Panc1 (cell line): ENCODE results near the gene ACOT8. TPM values are rescaled to one million over a fixed set of nuclear protein-coding genes. Genes with fewer than 3 reads are reported as not detected.
"Not testable (repeated sequence)": the region's sequence is repeated elsewhere in the genome, so short reads cannot be mapped to it uniquely, and the experiment has no call there.

ENCODE experiments used
- ATAC-seq: fragments of 200-7000 bp; cut with Tn5 transposase; 2 replicates; pipeline ENCODE4 v1.9.1; 2020; ENCODE audit warnings: mild to moderate bottlenecking, moderate library complexity
- BruUV-seq: library from RNA; stranded (reverse); fragments of 400-500 nt; replicated peaks from 2 replicates; lab custom pipeline; 2021; lab: Mats Ljungman, UMichigan
- CTCF ChIA-PET: fragments of 300-600 bp; sonication (Branson Sonifier 250); formaldehyde crosslinking; loops from one replicate; lab custom pipeline; 2022; ENCODE audit warnings: antibody characterized with exemption; lab: Charles Lee
- POLR2A ChIA-PET: fragments of 300-600 bp; sonication (Branson Sonifier 250); formaldehyde crosslinking; loops from one replicate; lab custom pipeline; 2022; ENCODE audit warnings: antibody characterized with exemption; lab: Charles Lee
- DNase-seq: peaks from one replicate; pipeline ENCODE4 v3.0.0-alpha.2; 2010; ENCODE audit warnings: low read depth, low spot score
- H3K27ac ChIP-seq: 2 replicates; pipeline ENCODE4 v1.5.1; 2011; ENCODE audit warnings: mild to moderate bottlenecking, low read length, inconsistent platforms
- H3K27me3 ChIP-seq: fragments of 200-500 bp; sonication (Bioruptor generic); 2 replicates; pipeline ENCODE4 v1.6.0; 2014; ENCODE audit warnings: low read length, inconsistent platforms; ENCODE audit not compliant: control insufficient read depth, insufficient read depth
- H3K36me3 ChIP-seq: fragments of 200-500 bp; sonication (Bioruptor generic); 2 replicates; pipeline ENCODE4 v1.5.1; 2014; ENCODE audit warnings: inconsistent platforms, mild to moderate bottlenecking, low read length, moderate library complexity; ENCODE audit not compliant: control insufficient read depth, insufficient read depth
- H3K4me1 ChIP-seq: 2 replicates; pipeline ENCODE4 v1.5.1; 2011; ENCODE audit warnings: inconsistent platforms, mild to moderate bottlenecking, low read length, moderate library complexity; ENCODE audit not compliant: control insufficient read depth, insufficient read depth
- H3K4me3 ChIP-seq, 2 experiments: 2 replicates each; pipeline ENCODE4 v1.5.1; 2011 to 2012; ENCODE audit warnings: low read depth in 2 of 2, low read length in 2 of 2, mild to moderate bottlenecking in 2 of 2, inconsistent platforms in 1 of 2, moderate library complexity in 1 of 2
- H3K9me3 ChIP-seq: fragments of 200-500 bp; sonication (Bioruptor generic); 2 replicates; pipeline ENCODE4 v1.5.1; 2014; ENCODE audit warnings: low read depth, mild to moderate bottlenecking, inconsistent platforms, low read length, moderate library complexity; ENCODE audit not compliant: control insufficient read depth, insufficient read depth
- CTCF ChIP-seq: fragments of 450-650 bp; IDR thresholded peaks from 2 replicates; pipeline ENCODE4 v1.5.1; 2017; ENCODE audit warnings: mild to moderate bottlenecking
- POLR2AphosphoS5 ChIP-seq: IDR thresholded peaks from 2 replicates; pipeline ENCODE4 v1.6.1; 2012; ENCODE audit warnings: mild to moderate bottlenecking, low read depth, low read length, moderate library complexity
- REST ChIP-seq, 2 experiments: IDR thresholded peaks; 2 replicates each; pipeline ENCODE4 v1.6.1; 2011 to 2012; ENCODE audit warnings: low read depth in 2 of 2, control low read depth in 1 of 2, low read length in 1 of 2, mild to moderate bottlenecking in 1 of 2, moderate library complexity in 1 of 2; ENCODE audit not compliant: insufficient read depth in 1 of 2
- SIN3A ChIP-seq: IDR thresholded peaks from 2 replicates; pipeline ENCODE4 v1.6.1; 2012; ENCODE audit warnings: low read depth, mild to moderate bottlenecking, low read length, moderate library complexity, borderline replicate concordance; ENCODE audit not compliant: insufficient read depth
- TCF7L2 ChIP-seq: IDR thresholded peaks from 2 replicates; pipeline ENCODE4 v1.6.1; 2011; ENCODE audit warnings: mild to moderate bottlenecking, low read depth, low read length, inconsistent platforms
- in situ Hi-C: cut with HindIII; loops from 2 replicates; pipeline ENCODE4 v1.10.0; 2016; ENCODE audit warnings: low sequenced_read_pairs, low pct_unique_long_range_greater_than_20kb
- intact Hi-C: fragments of 100-400 bp; cut with micrococcal nuclease; formaldehyde crosslinking; loops from one replicate; pipeline ENCODE4 v1.10.0; 2022; ENCODE audit not compliant: unreplicated experiment
- total RNA-seq: library from RNA; stranded (reverse); gene quantifications from one replicate; pipeline ENCODE4 v1.2.1, GENCODE V29; 2021; ENCODE audit not compliant: unreplicated experiment

ACOT8 gene
- total RNA-seq, 1 experiment from 2014 or later, result 21.1 TPM

DNA sequence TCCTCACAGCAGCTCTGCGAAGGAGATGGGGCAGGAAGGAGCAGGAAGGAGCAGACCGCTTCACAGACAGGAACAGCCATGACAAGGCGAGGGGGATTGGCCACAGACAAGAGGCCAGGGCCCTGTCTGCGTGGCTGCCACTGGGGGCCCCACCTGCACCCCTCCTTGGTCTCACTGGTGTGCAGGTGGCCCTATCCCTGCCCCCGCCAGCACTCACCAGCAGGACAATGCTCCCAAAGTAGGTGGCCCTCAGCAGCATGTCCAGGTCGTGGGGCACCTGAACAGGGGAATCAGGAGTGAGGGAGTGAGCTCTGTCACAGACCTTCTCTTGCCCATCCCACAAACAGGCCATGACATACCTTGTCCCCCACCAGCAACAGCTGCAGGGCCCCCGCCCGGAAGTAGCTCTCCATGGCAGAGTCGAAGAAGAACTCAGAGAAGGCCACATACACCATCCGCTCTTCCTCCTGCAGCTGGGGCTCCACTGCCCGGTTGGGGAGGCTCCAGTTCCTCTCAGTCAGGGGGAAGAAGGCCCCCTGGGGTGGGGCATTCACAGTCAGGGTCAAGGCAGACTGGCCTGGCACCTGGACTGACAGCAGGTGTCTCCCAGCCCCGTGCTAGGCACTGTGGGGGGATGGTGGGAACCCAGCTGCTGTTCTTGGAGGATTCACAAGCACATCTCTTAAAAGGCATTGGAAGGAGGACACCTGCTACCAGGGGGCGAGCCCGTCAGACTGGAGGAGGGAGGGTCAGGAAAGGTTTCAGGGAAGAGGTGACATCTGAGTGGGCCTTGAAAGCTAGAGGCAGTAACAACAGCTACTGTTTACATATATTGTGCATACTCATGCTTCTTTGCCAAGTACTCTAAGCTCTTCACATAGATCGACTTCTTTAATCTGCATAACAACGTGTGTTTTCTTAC lies 47.7 kb upstream of the ACOT8 start:
- Histone ChIP-seq H3K36me3 (no peaks in the 10 kb centered on the region), H3K9me3 (no peaks in the 10 kb centered on the region), H3K27me3 (no peaks in the 10 kb centered on the region), H3K4me3 (no peak overlapping the region), H3K27ac (no peak overlapping the region), H3K4me1 (peaks cover 4% of the 10 kb centered on the region)
- ChIA-PET CTCF (interaction anchor here (0.5 to 1.5 kb wide), 2 partner anchors 12 to 53 kb away, joined by 3 to 4 read pairs; no protein-coding TSS in a partner anchor), POLR2A (interaction anchor here (0.5 to 1.1 kb wide), 2 partner anchors 20 to 30 kb away, joined by 6 to 14 read pairs; no protein-coding TSS in a partner anchor)
- no peak for DNase-seq
- BruUV-seq, result no TSS peak
- in situ Hi-C loops (no loop called here), intact Hi-C loops (no loop called here)
- no peak for ATAC-seq
- TF ChIP-seq REST (IDR thresholded peaks at IDR 0.05; ENCODE audit: insufficient read depth in 1 of 2, low read depth in 2 of 2, low read length in 1 of 2) (no peak), SIN3A (no peak), CTCF (no peak), POLR2AphosphoS5 (no peak), TCF7L2 (no peak)

- TF ChIP-seq REST (IDR thresholded peaks at IDR 0.05; ENCODE audit: insufficient read depth in 1 of 2, low read depth in 2 of 2, low read length in 1 of 2), result no peak
- TF ChIP-seq TCF7L2, result no peak
- TF ChIP-seq SIN3A, result no peak
- TF ChIP-seq CTCF, result no peak
- ATAC-seq (no peak), DNase-seq (no peak)
- POLR2A ChIA-PET, result no interaction called here
- no peak overlapping the region for H3K27ac ChIP-seq
- BruUV-seq, result no TSS peak
- in situ Hi-C loops, result no loop called here
- intact Hi-C loops, result no loop called here
- H3K27me3 ChIP-seq, result no peaks in the 10 kb centered on the region
- CTCF ChIA-PET, result interaction anchor here (0.6 to 0.7 kb wide), 2 partner anchors 36 to 67 kb away, joined by 4 to 5 read pairs; no protein-coding TSS in a partner anchor
- no peaks in the 10 kb centered on the region for H3K4me1 ChIP-seq
- H3K36me3 ChIP-seq, result no peaks in the 10 kb centered on the region
- no peak overlapping the region for H3K4me3 ChIP-seq
- no peaks in the 10 kb centered on the region for H3K9me3 ChIP-seq
Measured at GRCh38 chr20:45902199-45902701, 45.1 kb upstream of the ACOT8 start.

DNA sequence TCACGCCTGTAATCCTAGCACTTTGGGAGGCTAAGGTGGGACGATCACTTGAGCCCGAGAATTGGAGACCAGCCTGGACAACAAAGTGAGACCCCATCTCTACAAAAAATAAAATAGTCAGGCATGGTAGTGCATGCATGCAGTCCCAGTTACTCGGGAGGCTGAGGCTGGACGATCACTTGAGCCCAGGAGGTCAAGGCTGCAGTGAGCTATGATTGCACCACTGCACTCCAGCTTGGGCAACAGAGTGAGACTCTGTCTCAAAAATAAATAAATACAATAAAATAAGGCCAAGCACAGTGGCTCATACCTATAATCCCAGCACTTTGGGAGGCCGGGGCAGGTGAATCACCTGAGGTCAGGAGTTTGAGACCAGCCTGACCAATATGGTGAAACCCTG lies 44.1 kb upstream of the ACOT8 start:
- intact Hi-C loops, DNase-seq, H3K9me3 ChIP-seq, H3K4me3 ChIP-seq, in situ Hi-C loops, H3K27me3 ChIP-seq, CTCF ChIA-PET, ATAC-seq, H3K27ac ChIP-seq, H3K36me3 ChIP-seq, H3K4me1 ChIP-seq, BruUV-seq, POLR2A ChIA-PET: not testable (repeated sequence)
